Omental fat pad (tissue), 4 donors: Measurements from ENCODE around the gene AKT2. TPM values are rescaled to one million over a fixed set of nuclear protein-coding genes. Genes with fewer than 3 reads are reported as not detected.

Source experiments
- ATAC-seq: fragments of 150-250 bp; one replicate; pipeline ENCODE4 v1.9.1; 2016; ENCODE audit warnings: mild to moderate bottlenecking, moderate library complexity; ENCODE audit not compliant: low FRiP score
- DNase-seq: peaks from one replicate; pipeline ENCODE4 v3.0.0-alpha.2; 2019; ENCODE audit warnings: low spot score
- total RNA-seq, 4 donors: library from RNA; depleted of rRNA; stranded (reverse); fragments of >200 nt; gene quantifications; one replicate each; pipeline ENCODE4 v1.1.0, GENCODE V29; 2016
- TF ChIP-seq, protein P1 (sequence below), 3 donors: fragments of 450-650 bp; IDR thresholded peaks; one replicate each; pipeline ENCODE4 v1.5.1; 2016 to 2017; ENCODE audit warnings: antibody characterized with exemption in 3 of 3, mild to moderate bottlenecking in 3 of 3, moderate library complexity in 2 of 3

AKT2 gene
- total RNA-seq, 4 donors from 2014 or later = 84.7 to 151 (median 99.1) TPM

DNA sequence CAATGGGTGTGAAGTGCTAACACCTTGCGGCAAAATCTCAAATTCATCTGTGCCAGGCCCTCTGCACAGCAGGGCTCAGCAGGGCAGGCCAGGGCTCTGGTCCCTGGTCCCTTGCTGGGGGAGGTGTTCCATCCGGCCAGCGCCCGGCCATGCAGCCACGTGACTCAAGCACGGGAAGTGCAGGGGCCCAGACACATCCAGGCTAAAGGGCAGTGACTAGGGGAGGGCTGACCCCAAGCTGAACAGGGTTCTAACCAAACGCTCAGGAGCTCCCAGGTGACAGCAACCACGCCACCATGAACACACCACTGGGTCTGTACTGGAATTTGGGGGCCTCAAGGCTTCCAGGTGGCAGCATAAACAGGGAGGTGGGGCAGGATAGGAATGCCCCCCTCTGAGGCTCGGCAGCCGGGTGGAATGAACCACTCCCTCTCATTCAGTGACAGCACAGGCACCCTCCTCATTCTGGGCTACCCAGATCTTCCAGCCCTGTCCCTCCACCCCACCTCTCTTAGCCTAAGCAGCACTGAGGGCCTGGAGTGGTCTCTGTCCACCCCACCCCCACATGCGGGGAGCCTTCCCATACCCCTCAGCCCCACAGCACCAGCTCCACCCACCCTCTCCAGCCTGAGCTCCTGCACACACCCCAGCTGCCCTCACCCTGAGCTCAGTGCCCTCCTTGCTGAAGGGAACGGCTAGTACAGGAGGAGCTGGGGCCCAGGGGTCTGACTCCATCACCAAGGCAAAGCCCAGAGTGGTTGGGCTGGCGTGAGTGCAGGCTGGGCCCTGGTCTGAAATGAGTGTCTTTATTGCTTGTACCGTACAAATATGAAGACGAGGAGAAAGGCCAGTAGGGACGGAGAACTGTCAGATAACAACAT is 53.4 kb downstream of the AKT2 start:
- DNase-seq = no peak
- peak; percentile 53 for ATAC-seq

DNA sequence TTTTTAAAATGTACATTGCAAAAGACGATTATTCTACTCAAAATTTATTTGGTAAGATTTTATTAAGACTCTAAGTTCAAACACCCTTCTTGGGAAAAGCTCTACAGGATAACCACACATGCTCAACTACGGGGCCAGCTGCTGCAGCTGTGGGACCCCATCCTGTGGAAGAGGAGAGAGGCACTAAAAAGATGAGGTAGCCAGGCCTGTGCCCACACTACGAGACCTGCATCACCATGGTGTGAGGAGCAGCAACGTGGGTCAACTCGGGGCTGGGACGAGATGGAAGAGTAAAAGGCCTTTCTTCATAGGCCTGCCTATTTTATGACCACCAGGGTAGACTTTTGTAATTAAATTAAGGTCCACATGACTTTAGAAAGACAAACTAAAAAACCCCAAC is 54.1 kb downstream of the AKT2 start:
- TF ChIP-seq, protein P1, sequence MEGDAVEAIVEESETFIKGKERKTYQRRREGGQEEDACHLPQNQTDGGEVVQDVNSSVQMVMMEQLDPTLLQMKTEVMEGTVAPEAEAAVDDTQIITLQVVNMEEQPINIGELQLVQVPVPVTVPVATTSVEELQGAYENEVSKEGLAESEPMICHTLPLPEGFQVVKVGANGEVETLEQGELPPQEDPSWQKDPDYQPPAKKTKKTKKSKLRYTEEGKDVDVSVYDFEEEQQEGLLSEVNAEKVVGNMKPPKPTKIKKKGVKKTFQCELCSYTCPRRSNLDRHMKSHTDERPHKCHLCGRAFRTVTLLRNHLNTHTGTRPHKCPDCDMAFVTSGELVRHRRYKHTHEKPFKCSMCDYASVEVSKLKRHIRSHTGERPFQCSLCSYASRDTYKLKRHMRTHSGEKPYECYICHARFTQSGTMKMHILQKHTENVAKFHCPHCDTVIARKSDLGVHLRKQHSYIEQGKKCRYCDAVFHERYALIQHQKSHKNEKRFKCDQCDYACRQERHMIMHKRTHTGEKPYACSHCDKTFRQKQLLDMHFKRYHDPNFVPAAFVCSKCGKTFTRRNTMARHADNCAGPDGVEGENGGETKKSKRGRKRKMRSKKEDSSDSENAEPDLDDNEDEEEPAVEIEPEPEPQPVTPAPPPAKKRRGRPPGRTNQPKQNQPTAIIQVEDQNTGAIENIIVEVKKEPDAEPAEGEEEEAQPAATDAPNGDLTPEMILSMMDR (IDR thresholded peaks at IDR 0.05) = no peak
- no peak for ATAC-seq
- no peak for DNase-seq

More for the DNA sequence above, 53.4 kb downstream of the AKT2 start:
- TF ChIP-seq, protein P1 (IDR thresholded peaks at IDR 0.05) = no peak

DNA sequence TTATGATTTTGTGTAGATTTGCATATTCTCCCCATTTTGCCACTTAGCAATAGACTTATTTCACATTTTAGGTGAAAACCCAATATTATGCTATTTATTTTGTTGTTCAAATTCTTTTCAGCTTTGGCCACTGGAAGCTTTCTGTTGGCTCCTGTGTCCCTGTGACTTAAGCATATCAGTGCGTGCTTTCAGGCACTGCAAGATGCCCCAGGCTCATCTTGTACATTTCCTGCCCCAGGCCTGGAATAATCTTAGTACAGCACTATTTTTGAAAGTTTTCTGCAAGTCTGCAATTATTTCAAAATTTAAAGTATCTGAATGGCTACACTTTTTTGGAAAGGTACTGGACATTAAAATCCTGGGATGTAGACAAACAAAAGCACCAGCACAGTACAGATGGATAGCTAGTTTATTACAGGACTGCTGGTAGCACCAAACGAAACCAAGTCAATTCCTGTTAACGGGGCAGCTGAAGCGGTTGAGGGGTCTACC is 55.2 kb downstream of the AKT2 start:
- TF ChIP-seq, protein P1 (IDR thresholded peaks at IDR 0.05) = no peak
- DNase-seq (no peak), ATAC-seq (no peak)

DNA sequence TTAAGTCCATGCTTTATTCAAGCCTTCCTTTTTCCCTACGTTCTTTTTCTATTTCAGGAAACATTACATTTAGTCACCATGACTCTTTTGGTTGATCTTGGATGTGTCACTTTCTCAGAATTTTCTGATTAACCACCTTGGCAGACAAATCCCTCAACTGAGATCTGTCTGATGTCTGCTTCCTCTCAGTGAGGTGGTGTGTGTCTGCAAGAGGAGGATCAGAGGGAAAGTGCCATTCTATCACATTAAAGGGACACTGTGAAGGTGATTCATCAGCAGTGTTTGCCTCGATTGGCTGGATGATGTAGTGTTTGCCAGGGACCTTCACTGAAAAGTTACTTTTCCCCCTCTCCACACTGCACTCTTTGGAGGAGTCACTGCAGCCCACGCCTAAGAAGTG is 55.7 kb downstream of the AKT2 start:
- ATAC-seq = no peak

DNA sequence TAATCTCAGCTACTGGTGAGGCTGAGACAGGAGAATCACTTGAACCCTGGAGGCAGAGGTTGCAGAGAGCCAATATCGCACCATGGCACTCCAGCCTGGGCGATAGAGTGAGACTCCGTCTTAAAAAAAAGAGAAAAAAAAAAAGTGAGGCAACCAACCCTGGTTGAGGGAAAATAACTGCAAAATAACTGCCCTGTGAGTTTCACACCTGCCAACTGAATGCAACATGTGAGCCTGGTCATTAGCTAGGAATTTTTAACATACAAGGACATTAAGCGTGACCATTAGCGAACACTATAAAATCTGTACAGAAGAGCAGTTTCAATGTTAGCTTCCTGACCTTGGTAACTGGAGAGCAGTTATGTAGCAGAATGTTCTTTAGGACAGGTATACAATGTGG is 56.3 kb downstream of the AKT2 start:
- TF ChIP-seq, protein P1 (IDR thresholded peaks at IDR 0.05) = no peak
- ATAC-seq = no peak
- DNase-seq = no peak

More for the DNA sequence above, 55.7 kb downstream of the AKT2 start:
- no peak for DNase-seq
- TF ChIP-seq, protein P1 (IDR thresholded peaks at IDR 0.05) = no peak

DNA sequence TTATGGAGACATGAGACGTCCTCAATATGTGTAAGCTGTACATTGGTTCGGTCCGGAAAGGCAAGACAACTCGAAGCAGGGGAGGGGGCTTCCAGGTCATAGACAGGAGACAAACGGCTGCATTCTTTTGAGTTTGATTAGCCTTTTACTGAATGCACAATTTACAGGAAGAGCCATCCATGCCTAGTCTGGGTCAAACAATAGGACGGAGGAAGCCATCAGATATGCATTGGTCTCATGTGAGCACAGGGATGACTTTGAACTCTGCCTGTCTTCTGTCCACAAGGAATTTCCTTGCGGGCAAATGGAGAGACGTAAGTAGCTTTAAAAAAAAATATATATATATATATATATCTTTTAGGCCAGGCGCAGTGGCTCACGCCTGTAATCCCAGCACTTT is 56.8 kb downstream of the AKT2 start:
- TF ChIP-seq, protein P1 (IDR thresholded peaks at IDR 0.05) = no peak
- ATAC-seq (no peak), DNase-seq (no peak)
